HCT116 (cell line): Measurements from ENCODE around the gene ABCB8. TPM values are rescaled to one million over a fixed set of nuclear protein-coding genes. Genes with fewer than 3 reads are reported as not detected.

Experiments used
- ATAC-seq: fragments of 200-7000 bp; cut with Tn5 transposase; 2 replicates; pipeline ENCODE4 v1.9.1; 2020; ENCODE audit warnings: mild to moderate bottlenecking, moderate library complexity
- BruUV-seq: library from RNA; stranded (reverse); fragments of 400-500 nt; replicated peaks from 2 replicates; lab custom pipeline; 2021; lab: Mats Ljungman, UMichigan
- CTCF ChIA-PET: fragments of 300-600 bp; sonication (Branson Sonifier 250); formaldehyde crosslinking; loops from one replicate; lab custom pipeline; 2021; ENCODE audit warnings: antibody characterized with exemption; lab: Charles Lee
- POLR2A ChIA-PET: fragments of 300-600, 350-600 bp; sonication (Branson Sonifier 250); formaldehyde crosslinking; loops from one replicate; lab custom pipeline; 2021; ENCODE audit warnings: antibody characterized with exemption; lab: Charles Lee
- RAD21 ChIA-PET, 2 experiments: fragments of 300-600 bp; sonication (Branson Sonifier 250); formaldehyde crosslinking; loops; one replicate each; lab custom pipeline; 2023; ENCODE audit warnings: low total read pairs in 2 of 2; ENCODE audit not compliant: uncharacterized antibody in 2 of 2, unreplicated experiment in 2 of 2, low non-redundant PET in 1 of 2; lab: Charles Lee
- DNase-seq: peaks from one replicate; pipeline ENCODE4 v3.0.0-alpha.2; 2010; ENCODE audit warnings: low read depth, low spot score
- H2AFZ ChIP-seq: fragments of 200-600 bp; shearing (Covaris generic), sonication (generic); 2 replicates; pipeline ENCODE4 v1.6.1; 2017; ENCODE audit warnings: low read depth, mixed run types, mixed read lengths, antibody characterized with exemption, low read length; ENCODE audit not compliant: poor library complexity, severe bottlenecking
- H3K27ac ChIP-seq: 2 replicates; pipeline ENCODE4 v1.5.1; 2012; ENCODE audit warnings: low read depth, low read length
- H3K27me3 ChIP-seq: fragments of 200-600 bp; sonication (generic); 2 replicates; pipeline ENCODE4 v1.6.1; 2016; ENCODE audit warnings: mixed run types, low read length, mixed read lengths; ENCODE audit not compliant: insufficient read depth
- H3K36me3 ChIP-seq, 2 experiments: fragments of 200-500 bp in 1 of 2; fragments of 200-600 bp in 1 of 2; sonication (Bioruptor generic) in 1 of 2; sonication (generic) in 1 of 2; 2 replicates each; pipeline versions ENCODE4 v1.5.1 to v1.6.1; 2014 to 2016; ENCODE audit warnings: low read length in 2 of 2, inconsistent platforms in 1 of 2, mixed read lengths in 1 of 2, mixed run types in 1 of 2; ENCODE audit not compliant: insufficient read depth in 2 of 2, control insufficient read depth in 1 of 2
- H3K4me1 ChIP-seq, 2 experiments: fragments of 200-600 bp in 1 of 2; sonication (generic) in 1 of 2; 2 replicates each; pipeline versions ENCODE4 v1.5.1 to v1.6.1; 2012 to 2017; ENCODE audit warnings: low read length in 2 of 2, inconsistent platforms in 1 of 2, mild to moderate bottlenecking in 1 of 2, mixed read lengths in 1 of 2, mixed run types in 1 of 2, moderate library complexity in 1 of 2; ENCODE audit not compliant: insufficient read depth in 2 of 2, control insufficient read depth in 1 of 2
- H3K4me2 ChIP-seq: fragments of 200-600 bp; sonication (generic); 2 replicates; pipeline ENCODE4 v1.6.1; 2017; ENCODE audit warnings: mixed run types, low read length, mixed read lengths
- H3K4me3 ChIP-seq, 2 experiments: fragments of 200-600 bp in 1 of 2; sonication (generic) in 1 of 2; replicated peaks in 1 of 2; 2 replicates each; pipeline ENCODE4 v1.5.1; 2011 to 2016; ENCODE audit warnings: low read length in 2 of 2, control low read depth in 1 of 2, low read depth in 1 of 2, mild to moderate bottlenecking in 1 of 2, mixed read lengths in 1 of 2, mixed run types in 1 of 2
- H3K79me2 ChIP-seq: fragments of 200-600 bp; sonication (generic); 2 replicates; pipeline ENCODE4 v1.6.1; 2017; ENCODE audit warnings: mild to moderate bottlenecking, mixed run types, low read length, moderate library complexity, mixed read lengths; ENCODE audit not compliant: insufficient read depth
- H3K9ac ChIP-seq: fragments of 200-600 bp; sonication (generic); 2 replicates; pipeline ENCODE4 v1.6.1; 2016; ENCODE audit warnings: low read length, mixed read lengths
- H3K9me2 ChIP-seq: fragments of 200-600 bp; sonication (generic), shearing (Covaris generic); 2 replicates; pipeline ENCODE4 v1.6.1; 2017; ENCODE audit warnings: mixed run types, mild to moderate bottlenecking, moderate library complexity; ENCODE audit not compliant: insufficient read depth
- H3K9me3 ChIP-seq, 2 experiments: fragments of 200-500 bp in 1 of 2; fragments of 200-600 bp in 1 of 2; sonication (Bioruptor generic) in 1 of 2; sonication (generic) in 1 of 2; 2 replicates each; pipeline ENCODE4 v1.6.1; 2014 to 2017; ENCODE audit warnings: low read length in 2 of 2, mixed read lengths in 2 of 2, inconsistent platforms in 1 of 2, low read depth in 1 of 2, mild to moderate bottlenecking in 1 of 2, mixed run types in 1 of 2, moderate library complexity in 1 of 2; ENCODE audit not compliant: control insufficient read depth in 1 of 2, insufficient read depth in 1 of 2
- H4K20me1 ChIP-seq: fragments of 200-600 bp; sonication (generic), shearing (Covaris generic); 2 replicates; pipeline ENCODE4 v1.6.1; 2017; ENCODE audit warnings: mixed run types, mild to moderate bottlenecking, moderate library complexity; ENCODE audit not compliant: insufficient read depth
- EGR1 ChIP-seq: IDR thresholded peaks from 2 replicates; pipeline ENCODE4 v1.6.1; 2012; ENCODE audit warnings: low read depth
- POLR2AphosphoS5 ChIP-seq: IDR thresholded peaks from 2 replicates; pipeline ENCODE4 v1.6.1; 2011; ENCODE audit warnings: mild to moderate bottlenecking, low read depth, low read length, moderate library complexity
- RAD21 ChIP-seq: IDR thresholded peaks from 2 replicates; pipeline ENCODE4 v1.6.1; 2012; ENCODE audit warnings: low read depth, mild to moderate bottlenecking
- REST ChIP-seq: IDR thresholded peaks from 2 replicates; pipeline ENCODE4 v1.6.1; 2012; ENCODE audit warnings: low read depth
- SRF ChIP-seq: IDR thresholded peaks from 2 replicates; pipeline ENCODE4 v1.6.1; 2012; ENCODE audit warnings: low read depth
- TCF7L2 ChIP-seq: IDR thresholded peaks from 2 replicates; pipeline ENCODE4 v1.7.0; 2011; ENCODE audit warnings: borderline replicate concordance, inconsistent platforms; ENCODE audit not compliant: insufficient read depth, insufficient read length; ENCODE audit errors: extremely low read depth
- YY1 ChIP-seq: IDR thresholded peaks from 2 replicates; pipeline ENCODE4 v1.6.1; 2011; ENCODE audit warnings: low read length, low read depth, moderate library complexity, mild to moderate bottlenecking; ENCODE audit not compliant: insufficient replicate concordance; ENCODE audit errors: extremely low read depth
- ZBTB33 ChIP-seq: IDR thresholded peaks from 2 replicates; pipeline ENCODE4 v1.6.1; 2011; ENCODE audit warnings: mild to moderate bottlenecking, low read length, moderate library complexity; ENCODE audit not compliant: insufficient replicate concordance; ENCODE audit errors: extremely low read depth
- ZFX ChIP-seq: fragments of 450-650 bp; IDR thresholded peaks from 2 replicates; pipeline ENCODE4 v1.6.1; 2017
- ZNF274 ChIP-seq: fragments of 200-500 bp; sonication (Bioruptor generic); IDR thresholded peaks from 2 replicates; pipeline ENCODE4 v1.6.1; 2014; ENCODE audit warnings: mild to moderate bottlenecking, low read depth, low read length, inconsistent platforms
- intact Hi-C: fragments of 100-400 bp; cut with micrococcal nuclease; formaldehyde crosslinking; loops from 2 replicates; pipeline ENCODE4 v1.10.0; 2022
- total RNA-seq: library from RNA; stranded (reverse); gene quantifications from one replicate; pipeline ENCODE4 v1.2.1, GENCODE V29; 2021; ENCODE audit not compliant: unreplicated experiment

The ABCB8 gene
- total RNA-seq, 1 experiment from 2014 or later = 55.2 TPM

- no TSS peak for BruUV-seq
- H3K27me3 ChIP-seq = no peaks in the 10 kb centered on the region
- DNase-seq (no peak), ATAC-seq (no peak)
- H3K9me2 ChIP-seq = no peaks in the 10 kb centered on the region
- intact Hi-C loops = no loop called here
- ChIA-PET POLR2A (no interaction called here), RAD21 (no interaction called here), CTCF (no interaction called here)
- no peak overlapping the region for H3K4me2 ChIP-seq
- TF ChIP-seq ZNF274 = no peak
- TF ChIP-seq SRF = no peak
- TF ChIP-seq ZBTB33 = no peak
- no peak for TF ChIP-seq ZFX
- TF ChIP-seq YY1 = no peak
- no peak for TF ChIP-seq EGR1
- TF ChIP-seq RAD21 = no peak
- no peak for TF ChIP-seq REST
- TF ChIP-seq POLR2AphosphoS5 = no peak
- TF ChIP-seq TCF7L2 = no peak
- no peaks in the 10 kb centered on the region for H3K4me1 ChIP-seq
- H2AFZ ChIP-seq = no peak overlapping the region
- no peaks in the 10 kb centered on the region for H3K9me3 ChIP-seq
- H3K9ac ChIP-seq = no peak overlapping the region
- H4K20me1 ChIP-seq = no peaks in the 10 kb centered on the region
- no peaks in the 10 kb centered on the region for H3K79me2 ChIP-seq
- no peak overlapping the region for H3K27ac ChIP-seq
- no peaks in the 10 kb centered on the region for H3K36me3 ChIP-seq
- no peak overlapping the region for H3K4me3 ChIP-seq
These were observed 26.7 kb upstream of the ABCB8 start for GRCh38 chr7:151001546-151001945.
